ENCODE results near the gene TLL2.

TLL2 gene

GRCh38 chr10:96505150-96506136 lies 8.3 kb downstream of the TLL2 start:
- DNase-seq = no peak

- no peak for DNase-seq
These were observed 11.0 kb downstream of the TLL2 start for GRCh38 chr10:96502561-96503282.

GRCh38 chr10:96501985-96502384 lies 11.7 kb downstream of the TLL2 start:
- DNase-seq = no peak

GRCh38 chr10:96500519-96500918 lies 13.2 kb downstream of the TLL2 start:
- no peak for DNase-seq

GRCh38 chr10:96500050-96500449 lies 13.7 kb downstream of the TLL2 start:
- DNase-seq = no peak

- DNase-seq = no peak
These were observed 16.3 kb downstream of the TLL2 start for GRCh38 chr10:96497391-96497790.

GRCh38 chr10:96496281-96496925 lies 17.3 kb downstream of the TLL2 start:
- DNase-seq = no peak

- no peak for DNase-seq
These were observed 18.2 kb downstream of the TLL2 start for GRCh38 chr10:96495544-96495943.

- no peak for DNase-seq
These were observed 19.0 kb downstream of the TLL2 start for GRCh38 chr10:96494694-96495093.

GRCh38 chr10:96493871-96494525 lies 19.7 kb downstream of the TLL2 start:
- DNase-seq = no peak

- DNase-seq = no peak
These were observed 20.5 kb downstream of the TLL2 start for GRCh38 chr10:96493254-96493653.

GRCh38 chr10:96491303-96491702 lies 22.4 kb downstream of the TLL2 start:
- no peak for DNase-seq

GRCh38 chr10:96488161-96488935 lies 25.4 kb downstream of the TLL2 start:
- DNase-seq = no peak

GRCh38 chr10:96482815-96483588 lies 30.7 kb downstream of the TLL2 start:
- no peak for DNase-seq

GRCh38 chr10:96478355-96478754 lies 35.4 kb downstream of the TLL2 start:
- no peak for DNase-seq

GRCh38 chr10:96473866-96474265 lies 39.9 kb downstream of the TLL2 start:
- no peak for DNase-seq

- peak; percentile 7 for DNase-seq
These were observed 43.5 kb downstream of the TLL2 start for GRCh38 chr10:96470116-96470743.

GRCh38 chr10:96468845-96469244 lies 44.9 kb downstream of the TLL2 start:
- DNase-seq = no peak

- no peak for DNase-seq
These were observed 48.1 kb downstream of the TLL2 start for GRCh38 chr10:96465599-96465998.

- DNase-seq = no peak
These were observed 50.2 kb downstream of the TLL2 start for GRCh38 chr10:96463562-96463961.
